HG02678 (cell line): ENCODE measurements around the gene RNF224.

Source experiments
- ATAC-seq: cut with Tn5 transposase; IDR thresholded peaks from one replicate; pipeline ENCODE4 v1.9.1; 2021; ENCODE audit warnings: mild to moderate bottlenecking, moderate library complexity; ENCODE audit not compliant: unreplicated experiment

The RNF224 gene

GRCh38 chr9:137225699-137226331 lies 1.5 kb upstream of the RNF224 start:
- no peak for ATAC-seq

DNA sequence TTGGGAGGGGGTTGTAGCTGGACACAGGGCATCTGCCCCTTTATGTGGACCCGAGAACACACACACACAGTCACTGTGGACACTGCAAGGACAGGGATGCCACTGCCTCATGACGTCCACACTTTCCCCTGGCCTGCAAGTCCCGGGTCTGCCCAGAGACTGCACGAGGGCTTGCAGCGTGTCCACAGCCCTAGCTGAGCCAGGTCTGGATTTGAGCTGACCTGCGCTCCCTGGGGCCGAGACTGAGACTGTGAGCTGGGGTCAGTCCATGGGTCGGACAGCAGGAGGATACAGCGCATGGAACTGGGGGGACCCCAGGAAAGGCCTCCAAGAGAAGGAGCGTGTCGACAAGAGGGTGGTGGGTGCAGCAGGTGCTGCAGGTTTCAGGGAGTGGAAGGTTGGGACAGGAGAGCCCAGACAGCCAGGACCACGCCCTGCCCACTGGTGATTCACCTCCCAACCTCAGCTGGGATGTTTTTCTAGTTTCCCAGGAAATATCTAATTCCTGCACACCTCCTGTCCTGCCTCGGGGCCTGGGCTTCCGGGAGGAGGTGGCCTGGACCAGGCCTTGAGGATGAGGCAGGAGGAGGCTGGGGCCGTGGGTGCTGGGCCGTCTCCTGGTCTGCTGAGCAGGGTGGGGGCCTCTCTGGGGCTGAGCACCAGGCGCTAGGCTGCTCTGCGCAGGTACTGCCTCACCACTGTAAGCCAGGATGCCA lies 806 bp upstream of the RNF224 start:
- no peak for ATAC-seq

GRCh38 chr9:137227853-137228505 lies 677 bp downstream of the RNF224 start:
- ATAC-seq, result no peak

- no peak for ATAC-seq
Observed at GRCh38 chr9:137228506-137228967, 1.2 kb downstream of the RNF224 start.

- ATAC-seq, result no peak
Observed at GRCh38 chr9:137228968-137229896, 1.9 kb downstream of the RNF224 start.

DNA sequence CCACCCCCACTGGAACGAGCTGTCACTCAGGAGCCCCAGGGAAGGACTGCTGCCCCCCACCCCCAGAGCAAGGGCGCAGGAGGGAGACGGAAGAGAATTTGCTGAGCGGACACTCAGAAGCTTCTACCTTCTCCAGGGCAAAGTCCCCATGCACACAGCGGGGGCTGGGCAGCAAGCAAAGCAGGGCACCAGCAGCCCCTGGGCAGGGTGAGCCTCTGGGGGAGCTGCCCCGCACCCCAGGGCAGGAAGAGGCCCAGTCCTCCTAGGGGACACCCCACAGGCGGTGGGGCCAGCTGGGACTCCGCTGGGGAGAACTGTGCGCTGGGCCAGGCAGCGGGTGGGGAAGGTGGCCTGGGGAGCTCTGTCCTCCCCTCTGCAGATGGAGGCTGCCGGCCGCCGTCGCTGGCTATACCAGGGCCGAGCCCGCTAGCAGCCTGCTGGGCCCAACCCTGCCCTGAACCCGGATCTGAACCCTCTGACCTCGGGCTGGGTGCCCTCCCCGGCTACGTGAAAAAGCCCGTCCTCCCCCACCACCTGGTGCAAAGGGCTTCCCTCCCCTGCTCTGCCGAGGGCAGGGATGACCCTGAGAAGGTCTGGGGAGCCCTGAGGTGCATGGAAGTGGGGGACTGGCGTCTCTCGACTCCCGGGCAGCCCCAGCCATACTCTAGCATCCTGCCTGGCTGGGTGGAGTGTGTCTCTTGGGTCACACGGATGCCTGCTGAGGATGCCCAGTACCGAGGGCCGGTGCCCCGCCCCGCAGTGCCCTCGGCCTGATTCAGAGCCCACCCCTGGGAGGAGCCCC lies 2.8 kb downstream of the RNF224 start:
- no peak for ATAC-seq

GRCh38 chr9:137230705-137231371 lies 3.5 kb downstream of the RNF224 start, which contains the start of gene SLC34A3:
SLC34A3 (plus strand) TSS chr9:137230901; CDS start chr9:137231703, 802 bp downstream.
- no peak for ATAC-seq

- ATAC-seq, result no peak
Observed at GRCh38 chr9:137231372-137232039, 4.2 kb downstream of the RNF224 start.

DNA sequence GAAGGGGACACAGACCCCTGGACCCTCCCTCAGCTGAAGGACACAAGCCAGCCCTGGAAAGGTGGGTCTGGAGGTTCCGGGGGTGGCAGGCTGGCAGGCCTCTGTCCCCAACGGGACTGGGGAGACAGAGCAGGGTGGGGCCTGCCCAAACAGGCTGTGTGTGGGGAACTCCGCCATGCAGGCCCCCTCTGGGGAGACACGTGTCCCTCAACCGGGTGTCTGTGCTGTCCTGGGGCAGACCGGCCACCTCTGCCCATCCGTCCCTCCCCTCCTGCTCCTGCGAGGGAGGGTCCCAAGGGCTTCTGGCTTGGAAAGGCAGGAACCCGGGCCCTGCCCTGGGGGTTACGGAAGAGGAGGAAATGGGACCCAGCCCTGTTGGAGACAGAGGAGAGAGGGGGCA lies 4.8 kb downstream of the RNF224 start:
- no peak for ATAC-seq

DNA sequence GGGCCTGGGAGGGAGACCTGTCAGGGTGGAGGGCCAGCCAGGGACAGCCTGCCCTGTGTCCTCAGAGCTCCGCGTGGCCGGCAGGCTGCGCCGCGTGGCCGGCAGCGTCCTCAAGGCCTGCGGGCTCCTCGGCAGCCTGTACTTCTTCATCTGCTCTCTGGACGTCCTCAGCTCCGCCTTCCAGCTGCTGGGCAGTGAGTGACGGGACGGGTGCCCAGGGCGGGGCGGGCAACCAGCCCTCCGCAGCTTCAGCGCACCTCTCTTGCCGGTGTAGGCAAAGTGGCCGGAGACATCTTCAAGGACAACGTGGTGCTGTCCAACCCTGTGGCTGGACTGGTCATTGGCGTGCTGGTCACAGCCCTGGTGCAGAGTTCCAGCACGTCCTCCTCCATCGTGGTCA lies 5.2 kb downstream of the RNF224 start:
- no peak for ATAC-seq

DNA sequence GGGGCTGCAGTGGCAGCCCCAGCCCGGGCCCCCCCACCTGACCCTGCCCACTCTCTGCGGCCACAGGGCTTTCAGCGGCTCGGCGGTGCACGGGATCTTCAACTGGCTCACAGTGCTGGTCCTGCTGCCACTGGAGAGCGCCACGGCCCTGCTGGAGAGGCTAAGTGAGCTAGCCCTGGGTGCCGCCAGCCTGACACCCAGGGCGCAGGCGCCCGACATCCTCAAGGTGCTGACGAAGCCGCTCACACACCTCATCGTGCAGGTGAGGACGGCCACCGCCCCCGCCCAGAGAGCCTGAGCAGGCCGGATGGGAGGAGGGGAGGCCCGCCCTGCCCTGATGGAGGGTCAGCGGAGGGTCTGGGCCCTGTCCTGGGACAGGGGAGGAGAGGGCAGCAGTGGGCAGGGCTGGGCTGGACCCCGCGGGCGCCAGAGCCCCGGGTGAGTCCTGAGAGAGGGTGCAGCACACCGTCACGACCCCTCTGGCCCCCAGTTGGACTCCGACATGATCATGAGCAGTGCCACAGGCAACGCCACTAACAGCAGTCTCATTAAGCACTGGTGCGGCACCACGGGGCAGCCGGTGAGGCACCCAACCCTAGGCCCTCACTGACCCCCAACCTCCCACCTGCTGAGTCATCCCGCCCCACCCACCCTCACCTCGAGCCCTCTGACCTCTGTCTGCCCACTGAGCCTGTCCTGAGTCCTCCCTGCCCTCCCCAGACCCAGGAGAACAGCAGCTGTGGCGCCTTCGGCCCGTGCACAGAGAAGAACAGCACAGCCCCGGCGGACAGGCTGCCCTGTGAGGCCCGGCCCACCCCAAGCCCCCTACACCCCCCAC lies 6.1 kb downstream of the RNF224 start:
- no peak for ATAC-seq

DNA sequence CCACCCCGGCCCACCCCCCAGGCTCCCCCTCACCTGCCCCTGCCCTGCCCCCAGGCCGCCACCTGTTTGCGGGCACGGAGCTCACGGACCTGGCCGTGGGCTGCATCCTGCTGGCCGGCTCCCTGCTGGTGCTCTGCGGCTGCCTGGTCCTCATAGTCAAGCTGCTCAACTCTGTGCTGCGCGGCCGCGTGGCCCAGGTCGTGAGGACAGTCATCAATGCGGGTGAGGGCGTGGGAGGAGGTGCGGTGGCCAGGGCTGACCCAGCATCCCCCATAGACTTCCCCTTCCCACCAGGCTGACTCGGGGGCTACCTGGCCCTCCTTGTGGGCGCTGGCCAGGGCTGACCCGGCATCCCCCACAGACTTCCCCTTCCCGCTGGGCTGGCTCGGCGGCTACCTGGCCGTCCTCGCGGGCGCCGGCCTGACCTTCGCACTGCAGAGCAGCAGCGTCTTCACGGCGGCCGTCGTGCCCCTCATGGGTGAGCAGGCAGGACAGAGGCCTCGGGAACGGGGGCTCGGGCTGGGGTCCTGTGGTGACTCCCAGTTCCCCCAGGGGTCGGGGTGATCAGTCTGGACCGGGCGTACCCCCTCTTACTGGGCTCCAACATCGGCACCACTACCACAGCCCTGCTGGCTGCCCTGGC lies 6.9 kb downstream of the RNF224 start:
- ATAC-seq, result no peak

- ATAC-seq, result no peak
Observed at GRCh38 chr9:137234758-137235423, 7.6 kb downstream of the RNF224 start.

GRCh38 chr9:137235424-137236237 lies 8.3 kb downstream of the RNF224 start:
- ATAC-seq, result no peak

DNA sequence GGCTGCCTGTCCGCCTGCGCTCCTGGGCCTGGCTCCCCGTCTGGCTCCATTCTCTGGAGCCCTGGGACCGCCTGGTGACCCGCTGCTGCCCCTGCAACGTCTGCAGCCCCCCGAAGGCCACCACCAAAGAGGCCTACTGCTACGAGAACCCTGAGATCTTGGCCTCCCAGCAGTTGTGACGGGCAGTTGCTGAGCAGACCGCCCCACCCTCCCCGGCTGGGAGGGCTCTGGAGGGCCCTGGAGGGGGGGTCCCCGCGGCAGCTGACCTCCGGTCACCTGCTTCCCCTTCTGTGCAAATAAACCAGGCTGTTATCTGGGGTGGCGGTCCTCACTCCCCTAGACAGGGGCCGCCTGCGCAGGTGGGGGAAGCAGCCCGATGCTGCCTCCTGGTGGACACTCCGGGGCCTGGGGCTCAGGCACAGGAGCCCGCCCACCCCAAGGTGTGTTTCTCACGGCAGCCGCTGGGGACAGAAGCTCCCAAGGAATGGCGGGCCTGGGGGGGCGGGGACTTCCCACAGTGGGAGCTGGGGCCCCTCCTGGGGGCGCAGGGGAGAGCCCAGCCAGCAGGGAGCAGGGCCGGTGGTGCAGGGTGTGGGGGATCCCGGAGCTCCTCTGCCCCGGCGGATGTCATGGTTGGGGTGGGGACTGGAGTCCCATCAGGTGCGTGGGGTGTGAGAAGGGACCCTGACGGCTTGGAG lies 9.1 kb downstream of the RNF224 start:
- no peak for ATAC-seq
